Measurements from ENCODE around the gene TRAK1. TPM values are rescaled to one million over a fixed set of nuclear protein-coding genes. Genes with fewer than 3 reads are reported as not detected.

TRAK1 gene
- total RNA-seq, 2 experiments from 2014 or later = 23.7 to 25.9 TPM

DNA sequence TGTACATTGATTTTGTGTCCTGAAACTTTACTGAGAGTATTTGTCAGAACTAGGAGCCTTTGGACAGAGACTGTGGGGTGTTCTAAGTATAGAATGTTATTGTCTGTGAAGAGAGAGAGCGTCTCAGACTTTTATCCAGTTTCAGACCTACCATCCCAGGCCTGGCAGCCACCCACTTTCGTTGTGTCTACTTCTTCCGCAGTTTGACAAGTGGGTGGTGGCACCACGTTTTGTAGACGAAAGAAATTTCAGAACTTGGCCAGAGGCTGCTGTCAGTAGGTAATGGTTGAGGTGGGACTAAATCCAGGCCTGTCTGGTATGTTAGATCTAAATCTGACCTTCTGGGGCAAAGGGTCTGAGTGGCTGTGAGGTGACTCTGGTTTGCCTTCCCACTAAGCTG, 13.4 kb upstream of the TRAK1 start:
- DNase-seq = no peak
- ChIA-PET CTCF (no interaction called here), POLR2A (interaction anchor here (1.2 kb wide), 1 partner anchor 15 kb away, joined by 3 read pairs; no protein-coding TSS in a partner anchor)
- Mint-ChIP-seq H3K4me3 (no peak overlapping the region), H3K27me3 (no peaks in the 10 kb centered on the region), H3K27ac (no peak overlapping the region), H3K36me3 (ENCODE audit: low read depth) (peaks cover 12% of the 10 kb centered on the region), H3K9me3 (peaks cover 3% of the 10 kb centered on the region), H3K4me1 (peaks cover 38% of the 10 kb centered on the region)

DNA sequence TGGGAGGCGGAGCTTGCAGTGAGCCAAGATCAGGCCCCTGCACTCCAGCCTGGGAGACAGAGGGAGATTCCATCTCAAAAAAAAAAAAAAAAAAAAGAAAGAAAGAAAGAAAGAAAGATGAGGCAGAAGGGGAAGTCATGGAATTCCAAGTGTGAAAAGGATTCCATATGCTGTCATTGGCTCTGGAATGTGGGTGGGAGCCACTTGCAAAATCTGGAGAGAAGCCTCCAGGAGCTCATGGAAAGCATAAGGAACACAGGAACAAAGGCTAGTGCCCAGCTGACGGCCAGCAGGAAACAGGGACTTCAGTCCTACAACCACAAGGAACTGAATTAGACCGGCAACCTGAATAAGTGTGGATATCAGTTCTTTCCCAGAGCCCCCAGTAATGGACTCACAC, 12.5 kb upstream of the TRAK1 start:
- H3K4me1 Mint-ChIP-seq = peaks cover 46% of the 10 kb centered on the region

DNA sequence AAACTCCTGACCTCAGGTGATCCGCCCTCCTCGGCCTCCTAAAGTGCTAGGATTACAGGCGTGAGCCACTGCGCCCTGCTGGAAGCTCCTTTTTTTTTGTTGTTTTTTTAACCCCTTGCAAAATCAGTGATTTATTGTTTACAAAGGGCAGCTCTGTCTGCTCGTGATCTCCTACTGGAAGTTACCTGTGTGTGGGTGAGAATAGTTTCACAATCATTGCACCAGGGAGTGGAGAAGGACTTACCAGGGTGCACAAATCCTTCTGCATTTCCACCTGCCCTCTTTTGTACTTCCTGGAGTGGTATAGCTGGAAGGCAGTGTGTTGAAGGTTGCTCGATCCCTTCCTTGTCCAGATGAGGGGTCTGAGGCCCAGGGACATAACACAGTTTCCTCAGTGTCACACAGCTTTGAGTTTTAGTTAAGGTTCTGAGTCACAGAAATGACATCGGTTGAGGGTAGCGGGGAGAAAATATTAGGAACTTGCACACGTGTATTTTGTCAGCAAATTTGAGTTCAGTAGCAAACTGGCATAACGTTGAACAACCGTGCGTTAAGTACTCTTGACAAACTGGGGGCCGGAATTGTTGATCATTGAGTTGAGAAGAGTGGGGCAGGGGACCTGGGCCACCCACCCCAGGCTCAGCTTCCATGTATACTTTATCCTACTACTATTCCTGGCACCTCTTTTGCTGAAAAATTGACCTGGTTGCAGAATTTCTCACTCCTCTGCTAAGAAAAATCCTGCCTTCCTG, 11.3 kb upstream of the TRAK1 start:
- ChIA-PET CTCF (no interaction called here), POLR2A (interaction anchor here (0.6 to 1.8 kb wide), 6 partner anchors 11 to 118 kb away, joined by 3 to 5 read pairs (median 4); partner anchors contain the start of genes TRAK1 and ULK4)
- Mint-ChIP-seq H3K4me3 (no peak overlapping the region), H3K9me3 (peaks cover 3% of the 10 kb centered on the region), H3K4me1 (peaks cover 50% of the 10 kb centered on the region), H3K27me3 (no peaks in the 10 kb centered on the region), H3K36me3 (ENCODE audit: low read depth) (peaks cover 12% of the 10 kb centered on the region), H3K27ac (no peak overlapping the region)
- DNase-seq = no peak

More for the DNA sequence above, 12.5 kb upstream of the TRAK1 start:
- POLR2A ChIA-PET = no interaction called here
- Mint-ChIP-seq H3K9me3 (peaks cover 3% of the 10 kb centered on the region), H3K36me3 (ENCODE audit: low read depth) (peaks cover 12% of the 10 kb centered on the region), H3K27me3 (no peaks in the 10 kb centered on the region), H3K27ac (no peak overlapping the region), H3K4me3 (no peak overlapping the region)
- DNase-seq = no peak
- CTCF ChIA-PET = no interaction called here

DNA sequence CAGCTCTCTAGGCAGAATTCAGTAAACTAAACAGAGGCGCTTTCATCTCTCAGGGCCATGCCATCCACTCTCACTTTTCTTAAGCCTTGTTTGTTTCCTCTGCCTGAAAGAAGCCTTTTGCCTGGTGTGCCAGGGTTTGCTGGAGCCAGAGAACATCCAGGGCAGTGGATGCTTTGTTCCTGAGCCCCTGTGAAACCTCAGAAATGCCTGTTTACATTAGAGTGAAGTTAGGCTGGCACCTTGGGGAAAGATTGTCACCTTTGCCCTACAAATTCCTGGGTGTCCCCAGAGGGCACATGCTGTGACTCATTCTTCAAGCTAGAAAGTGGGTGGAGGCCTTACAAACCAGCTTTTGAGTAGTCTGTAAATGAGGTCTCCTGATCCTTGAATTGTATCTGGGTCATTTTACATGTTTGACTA, 10.7 kb upstream of the TRAK1 start:
- DNase-seq = no peak
- peaks cover 12% of the 10 kb centered on the region for H3K36me3 Mint-ChIP-seq (ENCODE audit: low read depth)
- H3K27ac Mint-ChIP-seq = peak overlapping the region; percentile 75
- peaks cover 53% of the 10 kb centered on the region for H3K4me1 Mint-ChIP-seq
- H3K9me3 Mint-ChIP-seq = peaks cover 3% of the 10 kb centered on the region
- no peak overlapping the region for H3K4me3 Mint-ChIP-seq
- no peaks in the 10 kb centered on the region for H3K27me3 Mint-ChIP-seq
- POLR2A ChIA-PET = interaction anchor here (0.6 to 1.8 kb wide), 6 partner anchors 11 to 118 kb away, joined by 3 to 5 read pairs (median 4); partner anchors contain the start of genes TRAK1 and ULK4
- CTCF ChIA-PET = no interaction called here

DNA sequence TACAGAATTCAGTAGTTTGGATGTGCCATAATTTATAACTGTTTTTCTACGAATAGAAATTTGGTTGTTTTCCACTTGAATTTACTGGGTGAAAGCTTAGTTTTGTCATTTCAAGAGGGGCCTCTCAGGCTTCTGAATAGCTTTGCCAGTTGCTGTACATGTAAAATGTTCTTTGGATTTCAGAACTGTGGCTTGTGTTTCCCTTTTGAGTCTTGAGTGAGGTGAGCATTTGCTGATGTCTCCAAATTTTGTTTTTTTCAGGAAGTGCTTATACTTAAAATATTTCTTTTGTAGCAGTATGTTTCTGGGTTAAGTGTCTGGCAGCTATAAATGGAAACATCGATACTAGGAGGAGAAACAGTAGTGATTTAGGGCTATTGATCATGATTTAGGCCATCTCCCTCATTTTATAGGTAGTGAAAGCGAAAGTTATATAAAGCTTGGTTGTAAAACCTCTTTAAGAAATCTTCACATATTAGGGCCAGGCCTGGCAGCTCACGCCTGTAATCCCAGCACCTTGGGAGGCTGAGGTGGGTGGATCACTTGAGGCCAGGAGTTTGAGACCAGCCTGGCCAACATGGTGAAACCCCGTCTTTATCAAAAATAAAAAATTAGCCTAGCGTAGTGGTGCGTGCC, 9.2 kb upstream of the TRAK1 start:
- no peaks in the 10 kb centered on the region for H3K27me3 Mint-ChIP-seq
- H3K36me3 Mint-ChIP-seq (ENCODE audit: low read depth) = peaks cover 6% of the 10 kb centered on the region
- peak overlapping the region; percentile 75 for H3K27ac Mint-ChIP-seq
- peaks cover 61% of the 10 kb centered on the region for H3K4me1 Mint-ChIP-seq
- peak overlapping the region; percentile 51 for H3K4me3 Mint-ChIP-seq
- DNase-seq = no peak
- ChIA-PET POLR2A (interaction anchor here (0.7 to 3.2 kb wide), 4 partner anchors 8 to 120 kb away, joined by 3 to 25 read pairs (median 7); partner anchors contain the start of gene ULK4), CTCF (interaction anchor here (1.1 to 1.7 kb wide), 3 partner anchors 16 to 120 kb away, joined by 3 to 7 read pairs (median 4); partner anchors contain the start of gene ULK4)
- H3K9me3 Mint-ChIP-seq = no peaks in the 10 kb centered on the region

DNA sequence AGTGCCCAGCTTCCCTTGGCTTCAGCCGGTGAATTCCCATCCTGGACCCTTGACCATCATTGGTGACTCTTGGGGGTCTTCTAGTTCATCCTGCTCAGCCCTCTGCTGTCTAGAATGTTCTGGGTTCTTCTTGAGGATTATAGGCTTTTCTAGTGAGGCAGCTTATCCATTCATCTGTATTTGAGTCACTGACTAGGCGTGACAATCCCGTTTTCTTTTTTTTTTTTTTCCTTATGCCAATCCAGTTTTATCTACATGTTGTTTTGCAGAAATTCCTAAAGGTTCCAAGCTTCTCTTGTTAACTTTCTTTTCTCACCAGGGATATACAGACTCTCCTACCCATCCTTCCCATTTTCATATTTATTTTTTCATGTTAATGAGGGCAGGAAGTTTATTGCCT, 6.6 kb upstream of the TRAK1 start:
- H3K9me3 Mint-ChIP-seq = no peaks in the 10 kb centered on the region
- POLR2A ChIA-PET = interaction anchor here (0.9 to 3.2 kb wide), 3 partner anchors 70 to 123 kb away, joined by 3 to 25 read pairs (median 5); partner anchors contain the start of gene ULK4
- DNase-seq = no peak
- H3K27me3 Mint-ChIP-seq = no peaks in the 10 kb centered on the region
- H3K27ac Mint-ChIP-seq = no peak overlapping the region
- H3K36me3 Mint-ChIP-seq (ENCODE audit: low read depth) = peaks cover 14% of the 10 kb centered on the region
- CTCF ChIA-PET = interaction anchor here (0.6 to 1.4 kb wide), 2 partner anchors 81 to 106 kb away, joined by 3 to 4 read pairs; no protein-coding TSS in a partner anchor
- no peak overlapping the region for H3K4me3 Mint-ChIP-seq
- peaks cover 54% of the 10 kb centered on the region for H3K4me1 Mint-ChIP-seq

DNA sequence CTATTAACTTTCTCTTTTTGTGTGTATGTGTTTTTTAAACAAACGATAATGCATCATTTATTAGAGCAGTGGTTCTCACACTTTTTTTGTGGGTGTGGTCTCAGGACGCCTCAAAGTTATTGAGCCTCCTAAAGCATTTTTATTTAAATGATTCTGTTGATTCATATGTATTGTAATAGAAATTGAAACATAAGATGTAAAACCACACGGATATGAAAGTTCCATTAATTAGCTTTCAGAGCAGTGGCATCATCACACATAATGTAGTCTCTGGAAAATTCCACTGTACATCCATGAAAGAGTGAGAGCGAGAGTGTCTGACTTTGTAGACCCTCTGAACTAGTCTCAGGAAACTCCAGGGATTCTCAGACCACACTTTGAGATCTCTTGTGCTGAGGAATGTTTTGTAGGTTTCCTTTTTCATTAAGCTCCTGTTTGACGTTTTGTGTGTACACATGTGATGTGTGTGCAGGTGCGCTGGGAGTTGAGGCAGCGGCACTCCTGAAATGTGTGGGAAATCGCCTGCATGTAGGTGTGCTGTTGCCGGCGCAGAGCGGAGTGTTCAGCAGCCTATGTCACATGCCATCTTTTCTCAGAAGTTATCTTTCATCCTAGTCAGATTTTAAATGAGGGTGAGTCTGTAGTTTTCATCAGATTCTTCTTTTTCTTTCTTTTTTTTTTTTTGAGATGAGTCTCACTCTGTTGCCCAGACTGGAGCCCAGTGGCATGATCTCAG, 5.3 kb upstream of the TRAK1 start:
- H3K4me3 Mint-ChIP-seq = no peak overlapping the region
- CTCF ChIA-PET = interaction anchor here (0.9 kb wide), 1 partner anchor 15 kb away, joined by 6 read pairs; no protein-coding TSS in a partner anchor
- H3K27me3 Mint-ChIP-seq = no peaks in the 10 kb centered on the region
- H3K4me1 Mint-ChIP-seq = peaks cover 53% of the 10 kb centered on the region
- no peaks in the 10 kb centered on the region for H3K9me3 Mint-ChIP-seq
- POLR2A ChIA-PET = interaction anchor here (0.9 kb wide), 1 partner anchor 73 kb away, joined by 3 read pairs; no protein-coding TSS in a partner anchor
- no peak overlapping the region for H3K27ac Mint-ChIP-seq
- no peak for DNase-seq
- H3K36me3 Mint-ChIP-seq (ENCODE audit: low read depth) = peaks cover 26% of the 10 kb centered on the region

DNA sequence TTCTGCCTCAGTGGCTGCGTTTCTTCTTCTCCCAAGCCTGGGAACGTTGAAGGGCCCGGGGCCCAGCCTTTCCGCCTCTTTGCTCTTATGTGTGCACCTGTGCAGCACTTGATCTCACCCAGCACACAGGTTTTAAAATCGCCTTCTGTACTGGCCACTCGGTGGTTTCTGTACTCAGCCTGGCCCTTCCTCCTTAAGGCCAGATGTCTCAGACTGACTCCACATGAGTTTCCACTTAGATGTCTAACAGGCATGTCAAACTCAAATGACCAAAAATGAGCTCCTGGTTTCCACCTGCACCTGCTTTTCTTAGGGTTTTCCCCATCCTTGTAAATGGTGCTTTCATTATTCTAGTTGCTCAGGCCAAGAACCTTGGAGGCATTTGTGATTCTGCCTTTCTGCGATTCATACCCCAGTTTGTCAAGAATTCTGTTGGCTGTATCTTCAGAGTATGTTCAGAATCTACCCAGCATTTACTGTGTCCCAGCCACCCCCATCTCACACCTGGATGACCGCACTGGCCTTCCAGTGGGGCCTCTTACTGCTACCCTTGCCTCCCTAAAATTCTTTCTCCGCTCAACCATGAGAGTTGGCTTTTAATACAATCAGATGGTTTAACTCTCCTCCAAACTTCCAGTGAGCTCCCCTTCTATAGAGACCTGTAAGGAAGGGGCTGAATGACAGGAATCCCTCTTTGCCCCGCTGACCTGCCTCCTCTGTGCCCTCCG, 2.2 kb upstream of the TRAK1 start:
- Mint-ChIP-seq H3K27me3 (no peaks in the 10 kb centered on the region), H3K9me3 (peaks cover 7% of the 10 kb centered on the region), H3K27ac (no peak overlapping the region), H3K4me3 (no peak overlapping the region), H3K4me1 (peaks cover 51% of the 10 kb centered on the region), H3K36me3 (ENCODE audit: low read depth) (peaks cover 43% of the 10 kb centered on the region)
- ChIA-PET POLR2A (interaction anchor here (0.9 kb wide), 1 partner anchor 1780 kb away, joined by 3 read pairs; no protein-coding TSS in a partner anchor), CTCF (no interaction called here)
- DNase-seq = no peak

DNA sequence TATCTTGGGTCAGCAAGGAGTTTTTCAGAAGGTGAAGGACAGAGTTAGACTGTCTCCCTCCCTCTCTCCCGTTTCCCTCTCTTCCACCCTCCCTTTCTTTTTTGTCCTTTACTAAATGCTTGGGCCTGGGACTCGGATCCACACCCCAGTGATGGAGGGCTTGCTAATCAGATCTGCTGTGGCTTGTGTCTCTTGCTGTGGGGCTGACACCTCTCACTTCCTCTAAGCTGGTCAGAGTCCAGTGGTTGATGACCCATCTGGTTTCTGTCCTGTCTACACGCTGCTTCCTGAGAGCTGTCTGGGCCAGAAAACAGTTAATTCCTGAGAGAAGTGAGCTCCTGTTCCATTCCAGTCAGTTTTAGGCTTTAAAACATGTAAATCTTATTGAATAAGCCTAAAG, 849 bp downstream of the TRAK1 start:
- Mint-ChIP-seq H3K36me3 (ENCODE audit: low read depth) (peaks cover 45% of the 10 kb centered on the region), H3K9me3 (peaks cover 7% of the 10 kb centered on the region), H3K27me3 (no peaks in the 10 kb centered on the region), H3K4me3 (no peak overlapping the region), H3K27ac (no peak overlapping the region), H3K4me1 (peaks cover 37% of the 10 kb centered on the region)
- DNase-seq = no peak
- ChIA-PET POLR2A (no interaction called here), CTCF (interaction anchor here (1.0 kb wide), 1 partner anchor 99 kb away, joined by 3 read pairs; no protein-coding TSS in a partner anchor)

DNA sequence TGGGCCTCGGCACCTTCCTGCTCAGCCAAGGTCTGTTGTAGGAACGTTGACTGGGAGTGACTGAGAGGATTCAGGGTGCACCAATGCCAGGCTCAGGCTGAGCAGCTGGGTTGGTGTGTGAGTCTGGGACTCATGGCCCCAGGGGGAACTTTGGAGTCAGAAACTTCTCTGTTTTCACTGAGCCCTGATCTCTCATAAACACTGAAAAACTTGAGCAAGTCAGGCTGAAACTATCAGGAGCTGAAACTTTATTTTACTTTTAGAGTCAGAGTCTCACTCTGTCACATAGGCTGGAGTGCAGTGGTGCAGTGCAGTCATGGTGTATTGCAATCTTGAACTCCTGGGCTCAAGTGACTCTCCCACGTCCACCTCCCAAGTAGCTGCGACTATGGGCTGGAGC, 3.0 kb downstream of the TRAK1 start:
- ChIA-PET POLR2A (interaction anchor here (2.3 kb wide), 1 partner anchor 11 kb away, joined by 6 read pairs; no protein-coding TSS in a partner anchor), CTCF (no interaction called here)
- DNase-seq = no peak
- Mint-ChIP-seq H3K4me3 (no peak overlapping the region), H3K27me3 (no peaks in the 10 kb centered on the region), H3K36me3 (ENCODE audit: low read depth) (peaks cover 36% of the 10 kb centered on the region), H3K9me3 (peaks cover 7% of the 10 kb centered on the region), H3K27ac (no peak overlapping the region), H3K4me1 (peaks cover 37% of the 10 kb centered on the region)

DNA sequence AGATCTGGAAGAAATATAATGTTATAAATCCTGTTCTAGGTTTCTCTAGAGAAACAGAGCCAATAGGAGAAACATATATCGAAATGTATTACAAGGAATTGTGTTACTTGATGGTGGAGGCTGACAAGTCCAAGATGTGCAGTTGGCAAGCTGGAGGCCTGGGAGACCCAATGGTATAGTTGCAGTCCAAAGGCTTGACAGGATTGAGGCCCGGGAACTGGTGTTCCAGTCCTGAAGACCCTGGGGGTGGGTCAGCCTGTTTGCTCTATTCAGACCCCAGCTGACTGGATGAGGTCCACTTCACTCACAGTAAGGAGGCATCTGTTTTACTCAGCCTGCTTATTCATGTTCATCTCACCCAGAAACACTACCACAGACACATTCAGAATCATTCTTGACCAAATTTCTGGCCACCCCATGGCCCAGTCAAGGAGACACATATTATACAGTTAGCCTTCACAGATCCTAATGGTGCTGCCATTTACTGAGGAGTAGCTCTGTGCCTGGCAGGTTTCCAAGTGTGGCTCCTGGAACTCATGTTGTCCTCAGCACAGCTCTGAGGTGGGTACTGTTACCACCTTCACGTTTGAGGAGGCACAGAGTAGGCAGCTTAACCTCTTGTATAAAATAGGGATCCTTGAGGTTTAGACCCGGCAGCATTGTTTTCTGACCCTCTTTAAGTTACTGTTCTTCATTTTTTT, 3.7 kb downstream of the TRAK1 start:
- DNase-seq = no peak
- CTCF ChIA-PET = no interaction called here
- Mint-ChIP-seq H3K9me3 (peaks cover 7% of the 10 kb centered on the region), H3K27me3 (no peaks in the 10 kb centered on the region), H3K27ac (no peak overlapping the region), H3K4me3 (no peak overlapping the region), H3K4me1 (peaks cover 34% of the 10 kb centered on the region), H3K36me3 (ENCODE audit: low read depth) (peaks cover 29% of the 10 kb centered on the region)
- POLR2A ChIA-PET = interaction anchor here (1.7 to 2.3 kb wide), 2 partner anchors 11 to 82 kb away, joined by 4 to 6 read pairs; no protein-coding TSS in a partner anchor

DNA sequence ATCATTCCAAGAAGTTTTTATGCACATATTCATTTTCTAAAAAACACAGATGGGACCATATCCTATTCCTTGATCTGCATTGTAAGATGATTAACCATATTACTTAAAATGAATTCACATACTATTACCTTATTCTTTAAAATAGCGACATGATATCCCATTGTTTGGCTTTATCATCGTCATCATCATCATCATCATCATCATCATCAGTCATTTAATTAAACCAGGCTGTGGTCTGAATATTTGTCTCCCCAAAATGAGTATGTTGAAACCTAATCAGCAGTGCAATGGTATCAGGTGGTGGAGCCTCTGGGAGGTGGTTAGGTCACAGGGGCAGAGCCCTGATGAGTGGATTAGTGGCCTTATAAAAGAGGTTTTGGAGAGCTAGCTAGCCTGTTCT, 4.4 kb downstream of the TRAK1 start:
- peaks cover 7% of the 10 kb centered on the region for H3K9me3 Mint-ChIP-seq
- H3K4me1 Mint-ChIP-seq = peaks cover 28% of the 10 kb centered on the region
- DNase-seq = no peak
- no peak overlapping the region for H3K27ac Mint-ChIP-seq
- CTCF ChIA-PET = no interaction called here
- no peak overlapping the region for H3K4me3 Mint-ChIP-seq
- no peaks in the 10 kb centered on the region for H3K27me3 Mint-ChIP-seq
- H3K36me3 Mint-ChIP-seq (ENCODE audit: low read depth) = peaks cover 22% of the 10 kb centered on the region
- POLR2A ChIA-PET = interaction anchor here (1.7 to 2.3 kb wide), 2 partner anchors 12 to 83 kb away, joined by 4 to 6 read pairs; no protein-coding TSS in a partner anchor
